NT2/D1 (cell line): ENCODE measurements around the gene SGMS2.

Experiments
- SUZ12 ChIP-seq: IDR thresholded peaks from 2 replicates; pipeline ENCODE4 v1.6.1; 2011; ENCODE audit not compliant: insufficient read length, insufficient read depth; ENCODE audit errors: extremely low read depth
- YY1 ChIP-seq: IDR thresholded peaks from 2 replicates; pipeline ENCODE4 v1.6.1; 2011; ENCODE audit not compliant: insufficient read length, insufficient read depth
- ZNF274 ChIP-seq: IDR thresholded peaks from 2 replicates; pipeline ENCODE4 v1.6.1; 2011; ENCODE audit warnings: mild to moderate bottlenecking, low read depth, low read length

DNA sequence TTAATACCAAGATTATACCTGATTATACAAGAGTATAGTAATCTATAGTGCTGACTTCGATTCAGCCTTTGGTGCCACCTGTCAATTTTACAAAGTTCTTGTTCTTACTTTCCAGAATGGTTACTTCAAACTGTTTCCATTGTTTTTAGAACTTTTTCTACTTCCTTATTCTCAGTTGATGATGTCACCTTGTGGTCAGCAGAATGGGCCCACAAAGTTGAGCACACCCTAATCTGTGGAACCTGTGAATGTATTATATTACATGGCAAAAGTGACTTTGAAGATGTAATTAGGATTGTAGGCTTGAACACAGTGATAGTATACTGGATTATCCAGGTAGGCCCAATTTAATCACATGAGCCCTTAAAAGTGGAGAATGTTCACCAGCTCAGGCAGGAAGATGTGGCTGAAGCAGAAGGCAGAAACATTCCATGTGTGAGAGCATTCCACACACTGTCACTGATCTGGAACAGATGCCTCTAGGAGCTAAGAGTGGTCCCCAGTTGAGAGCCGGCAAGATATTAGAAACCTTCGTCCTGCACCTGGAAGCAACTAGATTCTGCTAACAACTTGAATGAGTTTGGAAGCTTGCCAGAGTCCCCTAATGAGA lies 6.3 kb upstream of the SGMS2 start:
- TF ChIP-seq SUZ12: no peak
- TF ChIP-seq YY1: no peak
- no peak for TF ChIP-seq ZNF274
